AG20443 (cell line): ENCODE results near the gene KAT7.

ENCODE experiments used
- DNase-seq: peaks from one replicate; pipeline ENCODE4 v3.0.0; 2012; ENCODE audit warnings: low spot score, mixed read lengths

The KAT7 gene

GRCh38 chr17:49760932-49761558, 27.4 kb upstream of the KAT7 start:
- no peak for DNase-seq

GRCh38 chr17:49762151-49762941, 26.1 kb upstream of the KAT7 start:
- DNase-seq = no peak

GRCh38 chr17:49763735-49764558, 24.5 kb upstream of the KAT7 start, which contains the start of gene FAM117A:
TSS of gene FAM117A (minus strand) at chr17:49764131. CDS start at chr17:49764087, 44 bp downstream.
- peak; percentile 99 for DNase-seq

GRCh38 chr17:49764559-49765180, 23.8 kb upstream of the KAT7 start:
- no peak for DNase-seq

- no peak for DNase-seq
These were observed 21.5 kb upstream of the KAT7 start for GRCh38 chr17:49766918-49767530.

GRCh38 chr17:49775546-49776260, 12.8 kb upstream of the KAT7 start:
- peak; percentile 38 for DNase-seq

GRCh38 chr17:49776551-49777300, 11.8 kb upstream of the KAT7 start:
- DNase-seq = peak; percentile 35

- no peak for DNase-seq
These were observed 10.9 kb upstream of the KAT7 start for GRCh38 chr17:49777563-49777962.

GRCh38 chr17:49779156-49779738, 9.2 kb upstream of the KAT7 start:
- no peak for DNase-seq

- DNase-seq = peak; percentile 78
These were observed 8.7 kb upstream of the KAT7 start for GRCh38 chr17:49779739-49780231.

- DNase-seq = no peak
These were observed 5.3 kb upstream of the KAT7 start for GRCh38 chr17:49783071-49783715.

- DNase-seq = no peak
These were observed 4.7 kb upstream of the KAT7 start for GRCh38 chr17:49783791-49784190.

- DNase-seq = no peak
These were observed 3.8 kb upstream of the KAT7 start for GRCh38 chr17:49784636-49785035.

- no peak for DNase-seq
These were observed 500 bp upstream of the KAT7 start for GRCh38 chr17:49787884-49788477.

- no peak for DNase-seq
These were observed 730 bp downstream of the KAT7 start for GRCh38 chr17:49789243-49789578.

GRCh38 chr17:49793309-49793708, 4.8 kb downstream of the KAT7 start:
- no peak for DNase-seq

- DNase-seq = no peak
These were observed 6.9 kb downstream of the KAT7 start for GRCh38 chr17:49795372-49795771.

GRCh38 chr17:49798182-49798581, 9.7 kb downstream of the KAT7 start:
- no peak for DNase-seq

- no peak for DNase-seq
These were observed 10.3 kb downstream of the KAT7 start for GRCh38 chr17:49798738-49799137.
